ENCODE data around the gene KCNK16.

DNA sequence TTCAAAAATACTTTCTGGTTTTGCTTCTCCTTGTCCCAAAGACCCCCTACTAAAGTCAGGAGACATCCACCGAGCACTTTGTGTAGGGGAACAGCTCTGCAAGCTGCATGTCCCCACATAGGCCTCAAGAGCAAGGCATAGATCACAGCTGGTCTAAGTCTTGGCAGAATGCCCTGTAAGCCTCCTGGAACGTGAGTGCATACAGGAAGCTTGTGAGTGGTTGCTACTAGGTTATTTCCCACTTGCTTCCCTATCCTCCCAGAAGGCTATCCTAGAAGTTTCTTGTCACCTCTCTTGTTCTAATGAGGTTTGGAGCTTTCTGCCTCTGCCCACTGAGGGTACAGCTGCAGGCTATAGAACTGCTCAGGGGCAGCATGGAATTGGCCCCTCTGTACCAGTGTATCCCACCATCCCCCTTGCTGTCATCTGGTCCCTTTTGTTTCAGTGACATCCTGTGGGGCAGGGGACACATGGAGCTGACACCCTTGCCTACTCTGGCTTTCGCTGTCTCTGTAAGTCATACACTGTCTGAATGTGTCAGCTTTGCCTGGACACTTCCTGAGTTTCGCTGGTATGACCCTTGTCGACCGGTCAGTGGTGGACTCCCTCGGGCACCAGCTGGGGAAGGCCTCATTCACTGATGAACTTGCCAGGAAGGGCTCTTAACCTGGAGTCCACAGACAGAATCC is 35.6 kb upstream of the KCNK16 start:
- no peak for TF ChIP-seq EZH2 (IDR thresholded peaks at IDR 0.05; ENCODE audit: low read length, missing control alignments)
- no peak for TF ChIP-seq CTCF (conservative IDR thresholded peaks at IDR 0.05 in 1 of 2, IDR thresholded peaks at IDR 0.05 in 1 of 2; ENCODE audit: low read depth in 1 of 2, low read length in 2 of 2)

All from fibroblast of lung (primary cell).